GM12878 (cell line): ENCODE results near the gene DNASE2. TPM values are rescaled to one million over a fixed set of nuclear protein-coding genes. Genes with fewer than 3 reads are reported as not detected.

Experiments
- ATAC-seq: fragments of 200-7000 bp; cut with Tn5 transposase; 3 replicates; pipeline ENCODE4 v1.9.1; 2020; ENCODE audit warnings: mild to moderate bottlenecking, moderate library complexity
- BruUV-seq: library from RNA; stranded (reverse); fragments of 400-500 nt; replicated peaks from 2 replicates; lab custom pipeline; 2021; lab: Mats Ljungman, UMichigan
- CTCF ChIA-PET: fragments of 300-600 bp; sonication (Branson Sonifier 250); formaldehyde crosslinking; extraction: SDS; loops from one replicate; lab custom pipeline; 2021; ENCODE audit warnings: inconsistent platforms; lab: Yijun Ruan, JAX
- POLR2A ChIA-PET: fragments of 350-600 bp; formaldehyde crosslinking; extraction: SDS; loops from one replicate; lab custom pipeline; 2021; ENCODE audit warnings: inconsistent platforms; lab: Charles Lee
- RAD21 ChIA-PET: fragments of 300-600 bp; sonication (Branson Sonifier 250); formaldehyde crosslinking; loops from one replicate; lab custom pipeline; 2023; ENCODE audit warnings: antibody characterized with exemption; ENCODE audit not compliant: unreplicated experiment; lab: Charles Lee
- SMC1A ChIA-PET: fragments of 300-600 bp; sonication (Branson Sonifier 250); formaldehyde crosslinking; loops from one replicate; lab custom pipeline; 2023; ENCODE audit not compliant: unreplicated experiment, uncharacterized antibody; lab: Charles Lee
- DNase-seq: peaks from one replicate; pipeline ENCODE4 v3.0.0-alpha.2; 2011; ENCODE audit warnings: low read depth, low spot score
- FAIRE-seq: peaks from 3 replicates; lab custom pipeline; 2011; peaks lifted over from hg19 to GRCh38; lab: Jason Lieb, UNC
- H2AFZ ChIP-seq: 2 replicates; pipeline ENCODE4 v1.6.0; 2011; ENCODE audit warnings: low read depth, low read length, control low read depth; ENCODE audit not compliant: control insufficient read depth
- H3K27ac ChIP-seq: 2 replicates; pipeline ENCODE4 v1.5.1; 2011; ENCODE audit warnings: control low read depth; ENCODE audit not compliant: control insufficient read depth, insufficient read depth
- H3K27me3 ChIP-seq, 2 experiments: replicated peaks in 1 of 2; 2 replicates each; pipeline versions ENCODE4 v1.6.0 to v1.6.1; 2011; ENCODE audit warnings: low read length in 1 of 2; ENCODE audit not compliant: control insufficient read depth in 2 of 2, insufficient read depth in 2 of 2
- H3K36me3 ChIP-seq, 2 experiments: 2 replicates each; pipeline ENCODE4 v1.5.1; 2011; ENCODE audit warnings: low read length in 1 of 2; ENCODE audit not compliant: control insufficient read depth in 2 of 2, insufficient read depth in 2 of 2
- H3K4me1 ChIP-seq: 2 replicates; pipeline ENCODE4 v1.6.1; 2011; ENCODE audit warnings: mild to moderate bottlenecking, low read length, moderate library complexity, mixed read lengths; ENCODE audit not compliant: control insufficient read depth, insufficient read depth
- H3K4me2 ChIP-seq: 2 replicates; pipeline ENCODE4 v1.6.0; 2011; ENCODE audit warnings: control low read depth; ENCODE audit not compliant: control insufficient read depth, insufficient read depth
- H3K4me3 ChIP-seq: fragments of 200-600 bp; sonication (generic); 2 replicates; pipeline ENCODE4 v1.5.1; 2016
- H3K79me2 ChIP-seq: 2 replicates; pipeline ENCODE4 v1.6.0; 2011; ENCODE audit warnings: low read length; ENCODE audit not compliant: control insufficient read depth, insufficient read depth
- H3K9ac ChIP-seq: 2 replicates; pipeline ENCODE4 v1.8.0; 2011; ENCODE audit warnings: low read length, control low read depth, mixed read lengths; ENCODE audit not compliant: control insufficient read depth, insufficient read depth
- H3K9me3 ChIP-seq: replicated peaks from 3 replicates; pipeline ENCODE4 v1.5.1; 2011; ENCODE audit warnings: mild to moderate bottlenecking, low read length; ENCODE audit not compliant: control insufficient read depth, insufficient read depth
- H4K20me1 ChIP-seq: 2 replicates; pipeline ENCODE4 v1.6.0; 2011; ENCODE audit not compliant: control insufficient read depth, insufficient read depth
- ATF2 ChIP-seq: IDR thresholded peaks from 2 replicates; pipeline ENCODE4 v1.6.1; 2012; ENCODE audit warnings: low read length, inconsistent platforms
- CHD2 ChIP-seq: IDR thresholded peaks from 2 replicates; pipeline ENCODE4 v1.6.1; 2011; ENCODE audit warnings: low read depth, low read length, improper control_type of control experiment, borderline replicate concordance
- DPF2 ChIP-seq: fragments of 450-650 bp; IDR thresholded peaks from 2 replicates; pipeline ENCODE4 v1.6.1; 2017; ENCODE audit warnings: mild to moderate bottlenecking
- ETV6 ChIP-seq, 2 experiments: fragments of 450-650 bp in 1 of 2; IDR thresholded peaks in 1 of 2; conservative IDR thresholded peaks in 1 of 2; 2 replicates each; pipeline ENCODE4 v1.6.1; 2014; ENCODE audit warnings: antibody characterized with exemption in 1 of 2, borderline replicate concordance in 1 of 2, low read depth in 1 of 2, mild to moderate bottlenecking in 1 of 2, moderate library complexity in 1 of 2
- IKZF2 ChIP-seq, 2 experiments: fragments of 450-650 bp; IDR thresholded peaks; 2 replicates each; pipeline ENCODE4 v1.6.1; 2017; ENCODE audit warnings: mild to moderate bottlenecking in 2 of 2, moderate library complexity in 2 of 2
- IRF3 ChIP-seq: fragments of 450-650 bp; IDR thresholded peaks from 2 replicates; pipeline ENCODE4 v1.6.1; 2014; ENCODE audit warnings: mild to moderate bottlenecking
- MAX ChIP-seq: IDR thresholded peaks from 2 replicates; pipeline ENCODE4 v1.6.1; 2012; ENCODE audit warnings: low read depth, low read length, improper control_type of control experiment
- MTA2 ChIP-seq: fragments of 450-650 bp; IDR thresholded peaks from 2 replicates; pipeline ENCODE4 v1.6.1; 2016; ENCODE audit warnings: low read depth, mild to moderate bottlenecking, moderate library complexity
- NRF1 ChIP-seq: conservative IDR thresholded peaks from 2 replicates; pipeline ENCODE4 v1.6.1; 2011; ENCODE audit warnings: mild to moderate bottlenecking, low read depth, low read length, improper control_type of control experiment
- TCF7 ChIP-seq: IDR thresholded peaks from 2 replicates; pipeline ENCODE4 v1.6.1; 2014; ENCODE audit warnings: antibody characterized with exemption, borderline replicate concordance
- ZNF592 ChIP-seq: fragments of 450-650 bp; IDR thresholded peaks from 2 replicates; pipeline ENCODE4 v1.6.1; 2017; ENCODE audit warnings: mild to moderate bottlenecking, moderate library complexity
- WGBS: methylation state at CpG from one replicate; pipeline ENCODE4 v1.1.6; 2016; ENCODE audit warnings: low lambda C conversion rate; ENCODE audit not compliant: insufficient replicate concordance, insufficient coverage; ENCODE audit errors: missing lambda C conversion rate; 5-methylcytosine and 5-hydroxymethylcytosine counted together
- in situ Hi-C: fragments of 300-500 bp; cut with MboI; formaldehyde crosslinking; loops from 9 replicates; pipeline ENCODE4 v1.14.3; 2018; ENCODE audit warnings: mixed read lengths
- intact Hi-C: fragments of 100-400 bp; cut with micrococcal nuclease; formaldehyde crosslinking; loops from one replicate; pipeline ENCODE4 v1.14.2; 2022; ENCODE audit not compliant: unreplicated experiment
- polyA plus RNA-seq, 11 experiments: library from polyadenylated mRNA; depleted of rRNA in 4 of 11; unstranded in 6 of 11; stranded (reverse) in 5 of 11; fragments of >200 nt; fragmentation: Nextera tagmentation in 4 of 11; fragmentation: Illumina TruSeq in 1 of 11; extraction: Ambion mirVana in 4 of 11; extraction: Trizol in 1 of 11; gene quantifications; 1 replicate in 1 of 11; 2 replicates in 10 of 11; pipeline versions ENCODE4 v1.2.1 to v1.2.3, GENCODE V29; 2011 to 2016; ENCODE audit warnings: inconsistent platforms in 2 of 11, missing spikeins in 2 of 11, low read depth in 1 of 11
- total RNA-seq, 4 experiments: library from RNA; depleted of rRNA in 3 of 4; stranded (reverse); fragments of >200 nt in 3 of 4; fragmentation: Illumina TruSeq in 1 of 4; extraction: Trizol in 1 of 4; gene quantifications; 2 replicates each; pipeline versions ENCODE4 v1.2.1 to v1.2.3, GENCODE V29; 2013 to 2021
- TF ChIP-seq, protein P1 (sequence below): IDR thresholded peaks from 2 replicates; pipeline ENCODE4 v1.6.1; 2012; ENCODE audit warnings: improper control_type of control experiment, low read depth, low read length; ENCODE audit not compliant: insufficient replicate concordance

Gene DNASE2
- total and polyA plus RNA-seq, 10 of the 15 experiments (the other 5 are each of a cell fraction or from before 2014, with no cell fraction given), result 4.9 to 32.1 (median 22.0) TPM

DNA sequence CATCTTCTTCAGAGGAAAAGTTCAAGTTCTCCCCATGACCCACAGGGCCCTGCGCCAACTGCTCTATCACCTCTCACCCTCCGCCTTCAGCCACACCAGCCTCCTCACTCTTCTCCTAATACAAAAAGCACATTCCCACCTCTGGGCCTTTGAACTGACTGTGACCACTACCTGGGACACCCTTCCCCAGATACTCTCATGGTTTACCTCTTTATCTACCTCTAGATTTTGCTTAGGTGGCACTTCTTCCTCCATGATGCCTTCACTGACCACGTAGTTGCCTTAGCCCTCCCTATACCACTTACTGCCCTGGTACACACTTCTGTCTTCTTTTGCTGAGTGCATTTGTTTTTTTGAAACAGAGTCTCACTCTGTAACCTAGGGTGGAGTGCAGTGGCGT is 41.7 kb upstream of the DNASE2 start:
- H3K79me2 ChIP-seq, result no peaks in the 10 kb centered on the region
- no peak overlapping the region for H3K4me2 ChIP-seq
- ChIA-PET CTCF (no interaction called here), SMC1A (no interaction called here), RAD21 (no interaction called here), POLR2A (no interaction called here)
- WGBS, result 93% methylated on average over 4 of the region's 4 CpGs
- H4K20me1 ChIP-seq, result no peaks in the 10 kb centered on the region
- BruUV-seq, result no TSS peak
- in situ Hi-C loops, result no loop called here
- H3K9me3 ChIP-seq, result no peaks in the 10 kb centered on the region; the same call in 2 of the 3 replicates
- ATAC-seq (no peak), DNase-seq (no peak), FAIRE-seq (no peak)
- no peak overlapping the region for H3K4me3 ChIP-seq
- H3K9ac ChIP-seq, result no peak overlapping the region
- H3K4me1 ChIP-seq, result peaks cover 3% of the 10 kb centered on the region; the same call in 1 of the 2 replicates
- H3K27ac ChIP-seq, result no peak overlapping the region
- H3K36me3 ChIP-seq, result peaks cover 18 to 23% of the 10 kb centered on the region in 2 experiments
- intact Hi-C loops, result no loop called here
- no peaks in the 10 kb centered on the region for H3K27me3 ChIP-seq
- H2AFZ ChIP-seq, result no peak overlapping the region
- no peak for TF ChIP-seq NRF1
- TF ChIP-seq TCF7, result no peak
- TF ChIP-seq DPF2, result no peak
- TF ChIP-seq ETV6 (conservative IDR thresholded peaks at IDR 0.05 in 1 of 2, IDR thresholded peaks at IDR 0.05 in 1 of 2; ENCODE audit: borderline replicate concordance in 1 of 2, low read depth in 1 of 2), result no peak
- no peak for TF ChIP-seq CHD2
- TF ChIP-seq IRF3, result no peak
- no peak for TF ChIP-seq ATF2
- TF ChIP-seq, protein P1, sequence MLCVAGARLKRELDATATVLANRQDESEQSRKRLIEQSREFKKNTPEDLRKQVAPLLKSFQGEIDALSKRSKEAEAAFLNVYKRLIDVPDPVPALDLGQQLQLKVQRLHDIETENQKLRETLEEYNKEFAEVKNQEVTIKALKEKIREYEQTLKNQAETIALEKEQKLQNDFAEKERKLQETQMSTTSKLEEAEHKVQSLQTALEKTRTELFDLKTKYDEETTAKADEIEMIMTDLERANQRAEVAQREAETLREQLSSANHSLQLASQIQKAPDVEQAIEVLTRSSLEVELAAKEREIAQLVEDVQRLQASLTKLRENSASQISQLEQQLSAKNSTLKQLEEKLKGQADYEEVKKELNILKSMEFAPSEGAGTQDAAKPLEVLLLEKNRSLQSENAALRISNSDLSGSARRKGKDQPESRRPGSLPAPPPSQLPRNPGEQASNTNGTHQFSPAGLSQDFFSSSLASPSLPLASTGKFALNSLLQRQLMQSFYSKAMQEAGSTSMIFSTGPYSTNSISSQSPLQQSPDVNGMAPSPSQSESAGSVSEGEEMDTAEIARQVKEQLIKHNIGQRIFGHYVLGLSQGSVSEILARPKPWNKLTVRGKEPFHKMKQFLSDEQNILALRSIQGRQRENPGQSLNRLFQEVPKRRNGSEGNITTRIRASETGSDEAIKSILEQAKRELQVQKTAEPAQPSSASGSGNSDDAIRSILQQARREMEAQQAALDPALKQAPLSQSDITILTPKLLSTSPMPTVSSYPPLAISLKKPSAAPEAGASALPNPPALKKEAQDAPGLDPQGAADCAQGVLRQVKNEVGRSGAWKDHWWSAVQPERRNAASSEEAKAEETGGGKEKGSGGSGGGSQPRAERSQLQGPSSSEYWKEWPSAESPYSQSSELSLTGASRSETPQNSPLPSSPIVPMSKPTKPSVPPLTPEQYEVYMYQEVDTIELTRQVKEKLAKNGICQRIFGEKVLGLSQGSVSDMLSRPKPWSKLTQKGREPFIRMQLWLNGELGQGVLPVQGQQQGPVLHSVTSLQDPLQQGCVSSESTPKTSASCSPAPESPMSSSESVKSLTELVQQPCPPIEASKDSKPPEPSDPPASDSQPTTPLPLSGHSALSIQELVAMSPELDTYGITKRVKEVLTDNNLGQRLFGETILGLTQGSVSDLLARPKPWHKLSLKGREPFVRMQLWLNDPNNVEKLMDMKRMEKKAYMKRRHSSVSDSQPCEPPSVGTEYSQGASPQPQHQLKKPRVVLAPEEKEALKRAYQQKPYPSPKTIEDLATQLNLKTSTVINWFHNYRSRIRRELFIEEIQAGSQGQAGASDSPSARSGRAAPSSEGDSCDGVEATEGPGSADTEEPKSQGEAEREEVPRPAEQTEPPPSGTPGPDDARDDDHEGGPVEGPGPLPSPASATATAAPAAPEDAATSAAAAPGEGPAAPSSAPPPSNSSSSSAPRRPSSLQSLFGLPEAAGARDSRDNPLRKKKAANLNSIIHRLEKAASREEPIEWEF, result no peak
- no peak for TF ChIP-seq ZNF592
- no peak for TF ChIP-seq MAX
- TF ChIP-seq MTA2, result no peak
- TF ChIP-seq IKZF2 (IDR thresholded peaks at IDR 0.05), result no peak
